Fibroblast of lung (primary cell): ENCODE results near the gene LTN1. TPM values are rescaled to one million over a fixed set of nuclear protein-coding genes. Genes with fewer than 3 reads are reported as not detected.
A peak's percentile ranks its signal among the peaks of the same experiment; 100 is the strongest.
"Not testable (repeated sequence)": the region's sequence is repeated elsewhere in the genome, so short reads cannot be mapped to it uniquely, and the experiment has no call there.

Experiments
- DNase-seq, 2 donors: peaks; one replicate each; pipeline versions ENCODE4 v3.0.0 to v3.0.0-alpha.2; 2010; ENCODE audit warnings: low read depth in 2 of 2
- H2AFZ ChIP-seq: 2 replicates; pipeline ENCODE4 v1.5.1; 2012; ENCODE audit warnings: low read length, control low read depth, inconsistent platforms
- H3K27ac ChIP-seq: 2 replicates; pipeline ENCODE4 v1.5.1; 2011; ENCODE audit warnings: low read length, control low read depth; ENCODE audit not compliant: insufficient read depth
- H3K27me3 ChIP-seq: 2 replicates; pipeline ENCODE4 v1.5.1; 2011; ENCODE audit warnings: mild to moderate bottlenecking, low read length; ENCODE audit not compliant: control insufficient read depth, insufficient read depth
- H3K36me3 ChIP-seq: 2 replicates; pipeline ENCODE4 v1.5.1; 2011; ENCODE audit warnings: low read length; ENCODE audit not compliant: control insufficient read depth, insufficient read depth
- H3K4me1 ChIP-seq: 2 replicates; pipeline ENCODE4 v1.5.1; 2011; ENCODE audit warnings: low read length; ENCODE audit not compliant: control insufficient read depth, insufficient read depth; ENCODE audit errors: extremely low read depth
- H3K4me2 ChIP-seq: 2 replicates; pipeline ENCODE4 v1.5.1; 2011; ENCODE audit warnings: low read length, control low read depth; ENCODE audit not compliant: insufficient read depth; ENCODE audit errors: extremely low read depth
- H3K4me3 ChIP-seq, 4 experiments: fragments of 200-600 bp in 1 of 4; sonication (generic) in 1 of 4; replicated peaks in 1 of 4; 2 replicates each; pipeline ENCODE4 v1.5.1; 2011 to 2016; ENCODE audit warnings: low read length in 4 of 4, low read depth in 3 of 4, mild to moderate bottlenecking in 3 of 4, control low read depth in 2 of 4, inconsistent platforms in 1 of 4, mixed read lengths in 1 of 4; ENCODE audit not compliant: insufficient read depth in 1 of 4; ENCODE audit errors: control extremely low read depth in 1 of 4
- H3K79me2 ChIP-seq: 2 replicates; pipeline ENCODE4 v1.5.1; 2012; ENCODE audit warnings: mild to moderate bottlenecking, low read length, inconsistent platforms; ENCODE audit not compliant: control insufficient read depth, insufficient read depth
- H3K9ac ChIP-seq: 2 replicates; pipeline ENCODE4 v1.5.1; 2011; ENCODE audit warnings: mild to moderate bottlenecking, low read length, control low read depth; ENCODE audit not compliant: insufficient read depth
- H3K9me3 ChIP-seq: 2 replicates; pipeline ENCODE4 v1.5.1; 2012; ENCODE audit warnings: low read depth, low read length; ENCODE audit not compliant: control insufficient read depth, insufficient read depth
- H4K20me1 ChIP-seq: 2 replicates; pipeline ENCODE4 v1.5.1; 2011; ENCODE audit warnings: low read length; ENCODE audit not compliant: control insufficient read depth, insufficient read depth; ENCODE audit errors: extremely low read depth
- CTCF ChIP-seq, 2 donors: IDR thresholded peaks in 1 of 2; conservative IDR thresholded peaks in 1 of 2; 1 replicate in 1 of 2; 2 replicates in 1 of 2; pipeline ENCODE4 v1.5.1; 2011 to 2012; ENCODE audit warnings: low read length in 2 of 2, control low read depth in 1 of 2, inconsistent platforms in 1 of 2, low read depth in 1 of 2, mild to moderate bottlenecking in 1 of 2
- EZH2 ChIP-seq: IDR thresholded peaks from 2 replicates; pipeline ENCODE4 v1.5.1; 2012; ENCODE audit warnings: low read length, control low read depth, mild to moderate bottlenecking; ENCODE audit errors: missing control alignments
- polyA plus RNA-seq, 2 donors: library from polyadenylated mRNA; depleted of rRNA in 1 of 2; stranded (reverse) in 1 of 2; unstranded in 1 of 2; fragments of >200 nt; gene quantifications; 2 replicates each; pipeline ENCODE4 v1.2.1, GENCODE V29; 2011 to 2012; ENCODE audit warnings: missing spikeins in 1 of 2
- total RNA-seq: library from RNA; depleted of rRNA; stranded (reverse); fragments of >200 nt; gene quantifications from 2 replicates; pipeline ENCODE4 v1.2.1, GENCODE V29; 2014

LTN1 gene
- total and polyA plus RNA-seq, 2 donors (not counting 1 experiment from before 2014, with no cell fraction given): 12.6 to 22.3 TPM

DNA sequence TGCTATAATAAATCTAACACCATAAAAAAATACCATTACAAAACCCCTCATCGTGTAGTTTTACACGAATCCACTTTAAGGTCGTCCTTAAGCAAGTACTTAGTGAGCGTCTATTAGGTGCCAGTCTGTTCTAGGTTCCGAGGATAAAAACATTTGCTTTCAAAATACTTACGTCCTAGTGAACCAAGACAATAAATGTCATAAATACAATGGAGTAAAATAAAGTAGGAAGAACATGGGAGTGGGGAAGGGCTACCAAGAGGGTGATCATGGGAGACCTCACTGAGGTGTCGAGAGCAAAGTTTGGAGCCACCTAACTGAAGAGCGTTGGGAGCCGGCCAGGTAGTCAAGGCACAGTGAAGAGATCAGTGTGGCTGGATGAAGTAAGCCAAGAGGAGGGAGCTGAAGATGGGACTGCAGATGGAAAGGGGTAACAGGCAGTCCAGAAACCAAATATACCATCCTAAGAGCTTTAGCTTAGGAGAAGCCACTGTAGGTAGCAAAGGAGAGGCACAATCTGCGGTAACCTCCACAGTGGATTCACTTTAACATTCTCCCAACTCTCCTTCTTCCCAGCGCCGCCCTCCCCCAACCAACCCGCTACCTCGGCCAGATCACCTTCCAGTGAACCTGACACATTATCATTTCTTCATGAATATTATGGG is 684 bp downstream of the LTN1 start:
- Histone ChIP-seq H3K36me3 (no peaks in the 10 kb centered on the region), H3K79me2 (peaks cover 39% of the 10 kb centered on the region), H3K27me3 (no peaks in the 10 kb centered on the region), H2AFZ (peak overlapping the region; percentile 94), H4K20me1 (no peaks in the 10 kb centered on the region), H3K4me2 (peak overlapping the region; percentile 98), H3K4me3 (peak overlapping the region; percentile 63 to 99 (median 81)), H3K27ac (peak overlapping the region; percentile 87), H3K9ac (peak overlapping the region; percentile 89), H3K4me1 (no peaks in the 10 kb centered on the region), H3K9me3 (no peaks in the 10 kb centered on the region)
- DNase-seq: no peak
- no peak for TF ChIP-seq EZH2
- TF ChIP-seq CTCF (conservative IDR thresholded peaks at IDR 0.05 in 1 of 2, IDR thresholded peaks at IDR 0.05 in 1 of 2; ENCODE audit: low read depth in 1 of 2, low read length in 2 of 2): no peak

- not testable (repeated sequence) for H3K4me3 ChIP-seq, H3K36me3 ChIP-seq, H4K20me1 ChIP-seq, H3K4me1 ChIP-seq, H2AFZ ChIP-seq, H3K27me3 ChIP-seq, H3K9ac ChIP-seq, H3K9me3 ChIP-seq, H3K4me2 ChIP-seq
- H3K79me2 ChIP-seq: peaks cover 42% of the 10 kb centered on the region
- DNase-seq: peak; percentile 33 to 66
- peak overlapping the region; percentile 18 for H3K27ac ChIP-seq
Measured at GRCh38 chr21:28988146-28988545, 4.5 kb downstream of the LTN1 start.

DNA sequence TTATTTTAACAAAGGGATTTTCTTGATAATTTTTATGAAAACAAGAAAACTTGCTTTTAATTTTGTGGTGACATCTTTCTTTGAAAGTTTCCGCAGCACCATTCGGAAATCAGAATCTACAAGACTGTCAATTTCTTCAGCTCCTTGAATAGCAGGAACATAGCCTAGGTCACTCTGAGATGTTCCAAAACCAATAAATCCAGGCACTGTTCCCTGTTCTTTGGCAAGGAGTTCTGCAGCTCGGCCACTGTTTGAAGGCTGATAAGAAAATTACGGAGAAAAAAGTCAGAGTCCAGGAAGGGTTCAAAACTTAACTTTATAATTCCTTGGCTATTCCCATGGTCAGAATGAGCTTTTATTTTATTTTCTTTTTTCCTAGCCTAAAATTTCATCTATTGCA is 6.0 kb downstream of the LTN1 start:
- no peak overlapping the region for H3K9ac ChIP-seq
- peaks cover 2% of the 10 kb centered on the region for H3K36me3 ChIP-seq
- no peaks in the 10 kb centered on the region for H3K9me3 ChIP-seq
- no peaks in the 10 kb centered on the region for H3K4me1 ChIP-seq
- peaks cover 33% of the 10 kb centered on the region for H3K79me2 ChIP-seq
- no peak overlapping the region for H2AFZ ChIP-seq
- TF ChIP-seq CTCF (conservative IDR thresholded peaks at IDR 0.05 in 1 of 2, IDR thresholded peaks at IDR 0.05 in 1 of 2; ENCODE audit: low read depth in 1 of 2, low read length in 2 of 2): no peak
- TF ChIP-seq EZH2: no peak
- H3K4me3 ChIP-seq: no peak overlapping the region
- no peak for DNase-seq
- H3K4me2 ChIP-seq: no peak overlapping the region
- H3K27me3 ChIP-seq: no peaks in the 10 kb centered on the region
- H4K20me1 ChIP-seq: no peaks in the 10 kb centered on the region
- H3K27ac ChIP-seq: no peak overlapping the region
